Neural progenitor cell (in vitro differentiated cells): ENCODE data around the gene FAM162A. TPM values are rescaled to one million over a fixed set of nuclear protein-coding genes. Genes with fewer than 3 reads are reported as not detected.

Source experiments
- DNase-seq: peaks from one replicate; pipeline ENCODE4 v3.0.0-alpha.2; 2016; ENCODE audit warnings: low spot score
- H2AFZ ChIP-seq: fragments of 200-600 bp; sonication (generic); replicated peaks from 2 replicates; pipeline ENCODE4 v1.6.1; 2016; ENCODE audit warnings: antibody characterized with exemption
- H3F3A ChIP-seq: fragments of 200-600 bp; sonication (generic); 2 replicates; pipeline ENCODE4 v1.6.1; 2016; ENCODE audit warnings: antibody characterized with exemption, low read depth
- H3K27ac ChIP-seq: fragments of 200-600 bp; sonication (generic); 2 replicates; pipeline ENCODE4 v1.5.1; 2016; ENCODE audit warnings: mild to moderate bottlenecking
- H3K27me3 ChIP-seq: fragments of 200-600 bp; sonication (generic); 2 replicates; pipeline ENCODE4 v1.6.1; 2016; ENCODE audit warnings: mild to moderate bottlenecking, moderate library complexity
- H3K36me3 ChIP-seq: fragments of 200-600 bp; sonication (generic); 2 replicates; pipeline ENCODE4 v1.5.1; 2016
- H3K4me1 ChIP-seq: fragments of 200-600 bp; sonication (generic); 2 replicates; pipeline ENCODE4 v1.6.1; 2016; ENCODE audit warnings: mixed run types
- H3K4me2 ChIP-seq: fragments of 200-600 bp; sonication (generic); 2 replicates; pipeline ENCODE4 v1.6.1; 2016
- H3K4me3 ChIP-seq: fragments of 200-600 bp; sonication (generic); 2 replicates; pipeline ENCODE4 v1.5.1; 2016
- H3K79me2 ChIP-seq: fragments of 200-600 bp; sonication (generic); 2 replicates; pipeline ENCODE4 v1.6.1; 2016; ENCODE audit warnings: low read depth
- H3K9ac ChIP-seq: fragments of 200-600 bp; sonication (generic); 2 replicates; pipeline ENCODE4 v1.6.1; 2016
- H3K9me3 ChIP-seq: fragments of 200-600 bp; sonication (generic); 2 replicates; pipeline ENCODE4 v1.5.1; 2016; ENCODE audit warnings: low read depth
- H4K20me1 ChIP-seq: fragments of 200-600 bp; sonication (generic); 2 replicates; pipeline ENCODE4 v1.6.1; 2016; ENCODE audit warnings: low read depth
- H3K27ac Mint-ChIP-seq: 3 replicates; pipeline ENCODE4 v1.8.0; 2021; ENCODE audit warnings: mixed read lengths
- H3K27me3 Mint-ChIP-seq: 2 replicates; pipeline ENCODE4 v1.8.0; 2022; ENCODE audit warnings: low read depth, mild to moderate bottlenecking, inconsistent platforms, moderate library complexity, mixed read lengths; ENCODE audit not compliant: insufficient read depth
- H3K36me3 Mint-ChIP-seq: 3 replicates; pipeline ENCODE4 v1.8.0; 2021; ENCODE audit warnings: mixed read lengths
- H3K4me1 Mint-ChIP-seq: 3 replicates; pipeline ENCODE4 v1.8.0; 2021; ENCODE audit warnings: mixed read lengths
- H3K4me3 Mint-ChIP-seq: 3 replicates; pipeline ENCODE4 v1.8.0; 2021; ENCODE audit warnings: mild to moderate bottlenecking, moderate library complexity, mixed read lengths
- H3K9me3 Mint-ChIP-seq: 3 replicates; pipeline ENCODE4 v1.8.0; 2020; ENCODE audit warnings: mixed read lengths
- EZH2 ChIP-seq: fragments of 200-600 bp; sonication (generic); IDR thresholded peaks from 2 replicates; pipeline ENCODE4 v1.6.1; 2017; ENCODE audit warnings: antibody characterized with exemption, mild to moderate bottlenecking, moderate library complexity
- EZH2phosphoT487 ChIP-seq: fragments of 200-600 bp; sonication (generic); IDR thresholded peaks from 2 replicates; pipeline ENCODE4 v1.6.1; 2017; ENCODE audit warnings: antibody characterized with exemption
- total RNA-seq: library from RNA; depleted of rRNA; stranded (reverse); fragments of >200 nt; gene quantifications from 2 replicates; pipeline ENCODE4 v1.2.3, GENCODE V29; 2015; ENCODE audit warnings: low replicate concordance
- TF ChIP-seq, protein P1 (sequence below): fragments of 200-600 bp; sonication (generic); IDR thresholded peaks from 2 replicates; pipeline ENCODE4 v1.5.1; 2017; ENCODE audit warnings: antibody characterized with exemption, mild to moderate bottlenecking

The FAM162A gene
- total RNA-seq, 1 donor from 2014 or later = 66.1 TPM

GRCh38 chr3:122353215-122353614 is 30.8 kb upstream of the FAM162A start:
- no peak overlapping the region for H2AFZ ChIP-seq
- H3K4me2 ChIP-seq = no peak overlapping the region
- H3K27ac ChIP-seq = no peak overlapping the region
- H3K9me3 ChIP-seq = no peaks in the 10 kb centered on the region
- H3K4me3 ChIP-seq = no peak overlapping the region
- no peaks in the 10 kb centered on the region for H4K20me1 ChIP-seq
- TF ChIP-seq EZH2phosphoT487 (no peak), EZH2 (no peak)
- TF ChIP-seq, protein P1, sequence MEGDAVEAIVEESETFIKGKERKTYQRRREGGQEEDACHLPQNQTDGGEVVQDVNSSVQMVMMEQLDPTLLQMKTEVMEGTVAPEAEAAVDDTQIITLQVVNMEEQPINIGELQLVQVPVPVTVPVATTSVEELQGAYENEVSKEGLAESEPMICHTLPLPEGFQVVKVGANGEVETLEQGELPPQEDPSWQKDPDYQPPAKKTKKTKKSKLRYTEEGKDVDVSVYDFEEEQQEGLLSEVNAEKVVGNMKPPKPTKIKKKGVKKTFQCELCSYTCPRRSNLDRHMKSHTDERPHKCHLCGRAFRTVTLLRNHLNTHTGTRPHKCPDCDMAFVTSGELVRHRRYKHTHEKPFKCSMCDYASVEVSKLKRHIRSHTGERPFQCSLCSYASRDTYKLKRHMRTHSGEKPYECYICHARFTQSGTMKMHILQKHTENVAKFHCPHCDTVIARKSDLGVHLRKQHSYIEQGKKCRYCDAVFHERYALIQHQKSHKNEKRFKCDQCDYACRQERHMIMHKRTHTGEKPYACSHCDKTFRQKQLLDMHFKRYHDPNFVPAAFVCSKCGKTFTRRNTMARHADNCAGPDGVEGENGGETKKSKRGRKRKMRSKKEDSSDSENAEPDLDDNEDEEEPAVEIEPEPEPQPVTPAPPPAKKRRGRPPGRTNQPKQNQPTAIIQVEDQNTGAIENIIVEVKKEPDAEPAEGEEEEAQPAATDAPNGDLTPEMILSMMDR = no peak
- no peaks in the 10 kb centered on the region for H3K4me1 Mint-ChIP-seq
- H3K36me3 ChIP-seq = no peaks in the 10 kb centered on the region
- H3F3A ChIP-seq = no peaks in the 10 kb centered on the region
- no peak overlapping the region for H3K4me3 Mint-ChIP-seq
- H3K27me3 ChIP-seq = no peaks in the 10 kb centered on the region
- H3K79me2 ChIP-seq = no peaks in the 10 kb centered on the region
- no peak overlapping the region for H3K27ac Mint-ChIP-seq
- no peaks in the 10 kb centered on the region for H3K9me3 Mint-ChIP-seq
- no peak overlapping the region for H3K9ac ChIP-seq
- no peaks in the 10 kb centered on the region for H3K36me3 Mint-ChIP-seq
- DNase-seq = no peak
- H3K27me3 Mint-ChIP-seq = no peaks in the 10 kb centered on the region
- no peaks in the 10 kb centered on the region for H3K4me1 ChIP-seq

DNA sequence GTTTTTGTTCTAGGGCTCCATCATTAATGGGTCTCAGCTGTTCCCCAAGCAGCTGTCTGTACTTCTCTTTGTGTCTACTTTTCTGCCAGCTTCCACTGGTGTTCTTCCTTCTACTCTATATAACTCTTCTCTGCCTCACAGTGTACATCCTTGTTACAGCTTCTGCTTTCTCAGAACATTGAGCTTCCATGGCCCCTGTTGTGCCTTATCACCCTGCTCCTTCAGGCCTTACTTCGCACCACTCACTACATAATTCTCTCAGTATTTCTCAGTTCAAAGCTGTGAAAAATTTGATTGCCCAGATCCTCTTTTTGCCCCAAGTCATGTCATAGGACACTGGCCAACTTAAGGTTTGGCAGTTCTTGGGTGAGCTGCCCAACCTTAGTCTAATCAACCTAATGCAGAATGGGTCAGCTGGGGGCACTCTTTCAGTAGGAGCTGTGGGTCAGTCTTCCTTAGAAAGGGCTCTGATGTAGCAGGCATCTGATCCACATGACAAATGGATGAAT is 30.0 kb upstream of the FAM162A start:
- no peak overlapping the region for H3K27ac Mint-ChIP-seq
- H3K4me3 Mint-ChIP-seq = no peak overlapping the region

DNA sequence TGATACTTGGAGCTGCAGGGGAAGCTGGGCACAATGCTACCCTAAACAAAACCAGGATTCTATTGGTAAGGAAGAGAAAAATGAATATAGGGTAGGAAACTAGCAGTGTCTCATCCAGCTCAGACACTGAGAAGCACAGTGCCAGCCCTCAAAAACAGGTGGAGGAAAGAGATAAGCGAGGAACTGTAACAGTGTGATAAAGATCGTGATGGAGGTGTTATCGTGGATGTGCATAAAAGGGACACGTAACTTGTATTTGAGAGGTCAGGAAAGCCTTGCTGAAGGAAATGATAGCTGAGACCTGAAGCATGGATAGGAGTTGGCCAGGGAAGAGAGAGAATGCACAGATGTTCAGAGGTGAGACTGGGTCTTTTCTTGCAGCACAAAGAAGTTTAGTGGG is 28.4 kb upstream of the FAM162A start:
- DNase-seq = no peak
- Histone ChIP-seq H3K4me2 (no peak overlapping the region), H4K20me1 (no peaks in the 10 kb centered on the region), H3K9me3 (no peaks in the 10 kb centered on the region), H3F3A (peaks cover 5% of the 10 kb centered on the region), H3K27ac (no peak overlapping the region), H2AFZ (no peak overlapping the region), H3K36me3 (no peaks in the 10 kb centered on the region), H3K4me3 (no peak overlapping the region), H3K79me2 (no peaks in the 10 kb centered on the region), H3K27me3 (no peaks in the 10 kb centered on the region), H3K9ac (no peak overlapping the region), H3K4me1 (no peaks in the 10 kb centered on the region)
- H3K27me3 Mint-ChIP-seq = no peaks in the 10 kb centered on the region
- no peaks in the 10 kb centered on the region for H3K9me3 Mint-ChIP-seq
- no peak overlapping the region for H3K27ac Mint-ChIP-seq
- H3K4me3 Mint-ChIP-seq = no peak overlapping the region
- H3K36me3 Mint-ChIP-seq = peaks cover 5% of the 10 kb centered on the region
- TF ChIP-seq EZH2phosphoT487 = no peak
- no peak for TF ChIP-seq EZH2
- TF ChIP-seq, protein P1 = no peak
- no peaks in the 10 kb centered on the region for H3K4me1 Mint-ChIP-seq

More for the DNA sequence above, 30.0 kb upstream of the FAM162A start:
- Histone ChIP-seq H2AFZ (no peak overlapping the region), H3K4me3 (no peak overlapping the region), H3K79me2 (no peaks in the 10 kb centered on the region), H3K4me1 (no peaks in the 10 kb centered on the region), H3F3A (peaks cover 2% of the 10 kb centered on the region), H3K4me2 (no peak overlapping the region), H3K36me3 (no peaks in the 10 kb centered on the region), H3K9me3 (no peaks in the 10 kb centered on the region), H3K27me3 (no peaks in the 10 kb centered on the region), H3K9ac (no peak overlapping the region), H4K20me1 (no peaks in the 10 kb centered on the region), H3K27ac (no peak overlapping the region)
- Mint-ChIP-seq H3K9me3 (no peaks in the 10 kb centered on the region), H3K27me3 (no peaks in the 10 kb centered on the region), H3K4me1 (no peaks in the 10 kb centered on the region), H3K36me3 (peaks cover 5% of the 10 kb centered on the region)
- no peak for DNase-seq
- TF ChIP-seq EZH2phosphoT487 (no peak), EZH2 (no peak)
- TF ChIP-seq, protein P1 = no peak
